ENCODE data around the gene INPP5A. TPM values are rescaled to one million over a fixed set of nuclear protein-coding genes. Genes with fewer than 3 reads are reported as not detected.

The INPP5A gene
- total and polyA plus RNA-seq, 9 of the 15 experiments (the other 6 are each of a cell fraction or from before 2014, with no cell fraction given): 0.66 to 11.6 (median 7.7) TPM

DNA sequence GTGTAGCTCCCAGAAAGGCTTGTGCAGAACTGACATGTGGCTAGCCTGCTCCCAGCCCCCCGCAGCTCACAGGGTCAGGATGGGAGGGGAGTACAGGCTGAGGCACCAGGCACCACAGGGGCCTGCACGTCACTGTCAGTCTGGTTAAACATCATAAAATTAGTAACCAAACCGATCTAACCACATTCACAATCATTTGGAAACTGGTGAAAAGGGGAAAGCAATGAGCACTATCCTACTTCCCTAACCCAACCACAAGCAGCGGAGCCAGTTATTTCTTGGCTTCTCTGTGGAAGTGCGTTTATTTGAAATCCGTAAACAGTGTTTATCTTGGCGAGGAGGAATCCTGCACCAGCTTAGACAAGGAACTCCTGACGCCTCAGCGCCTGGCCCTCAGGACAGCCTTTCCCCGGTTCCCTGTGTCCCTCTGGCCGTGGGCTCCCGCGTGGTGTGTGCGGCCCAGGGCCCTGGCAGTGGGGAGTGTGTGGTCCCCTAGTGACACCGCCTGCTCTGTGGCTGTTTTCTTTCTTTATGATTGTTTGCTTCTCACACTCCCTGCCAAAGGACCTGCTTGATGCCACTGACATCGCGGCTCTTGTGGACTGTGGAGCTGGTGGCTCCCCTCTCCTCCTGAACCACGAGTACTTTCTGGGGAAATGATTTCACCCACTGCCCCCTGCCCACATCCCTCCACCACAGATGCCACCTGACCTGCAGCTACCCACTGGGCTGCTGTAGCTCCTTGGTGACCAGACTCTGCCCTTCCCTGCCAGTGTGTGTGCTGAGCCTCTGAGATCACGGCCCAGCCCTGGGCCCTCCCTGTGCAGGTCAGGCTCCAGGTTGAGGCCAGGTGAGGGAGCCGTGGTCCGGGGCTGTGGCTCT, 38.0 kb downstream of the INPP5A start:
- DNase-seq (ENCODE audit: extremely low read depth in 1 of 4, low spot score in 3 of 4) (no peak), ATAC-seq (no peak), FAIRE-seq (no peak)
- Histone ChIP-seq H3K4me2 (ENCODE audit: insufficient read depth, low read length) (no peak overlapping the region), H3K27me3 (ENCODE audit: control insufficient read depth in 2 of 2, insufficient read depth in 2 of 2, low read length in 2 of 2) (no peaks in the 10 kb centered on the region), H3K9me3 (replicated peaks; ENCODE audit: control insufficient read depth, insufficient read depth, low read depth, low read length) (no peaks in the 10 kb centered on the region), H3K27ac (ENCODE audit: extremely low read depth, low read depth, low read length) (no peak overlapping the region), H3K4me3 (no peak overlapping the region), H3K4me1 (replicated peaks in 1 of 2; ENCODE audit: control insufficient read depth in 2 of 2, insufficient read depth in 2 of 2, low read length in 2 of 2) (peaks cover 21 to 55% of the 10 kb centered on the region in 2 experiments), H3K79me2 (ENCODE audit: control insufficient read depth, insufficient read depth, low read length) (no peaks in the 10 kb centered on the region; the same call in 2 of the 3 replicates), H4K20me1 (replicated peaks; ENCODE audit: control insufficient read depth, insufficient read depth, low read length) (peaks cover 9% of the 10 kb centered on the region; the same call in 1 of the 2 replicates), H3K36me3 (ENCODE audit: control insufficient read depth, insufficient read depth, low read length) (no peaks in the 10 kb centered on the region), H3K9ac (ENCODE audit: insufficient read depth in 1 of 2, low read depth in 2 of 2, low read length in 2 of 2) (no peak overlapping the region; a peak in 1 of 4 replicates), H3K9me1 (ENCODE audit: control insufficient read depth, insufficient read depth, low read length) (peaks cover 3% of the 10 kb centered on the region), H2AFZ (ENCODE audit: low read depth, low read length) (no peak overlapping the region)
- in situ Hi-C loops (cut with MboI) (loop anchor here (5.0 kb wide), 1 partner anchor 103 kb away; no protein-coding TSS in a partner anchor), intact Hi-C loops (cut with micrococcal nuclease) (loop anchor here (2.0 to 5.0 kb wide), 2 partner anchors 62 to 115 kb away; no protein-coding TSS in a partner anchor)
- POLR2A ChIA-PET: interaction anchor here (0.9 kb wide), 1 partner anchor 112 kb away, joined by 3 read pairs; no protein-coding TSS in a partner anchor
- CTCF ChIA-PET (ENCODE audit: low intra/inter-chr PET ratio): no interaction called here
- TF ChIP-seq POLR2G (IDR thresholded peaks at IDR 0.05; ENCODE audit: low read depth, low read length) (no peak), EZH2 (IDR thresholded peaks at IDR 0.05; ENCODE audit: borderline replicate concordance, low read depth, low read length) (no peak), HOXB6 (CRISPR knock-in tag; IDR thresholded peaks at IDR 0.05; ENCODE audit: borderline replicate concordance) (no peak), RB1 (IDR thresholded peaks at IDR 0.05; ENCODE audit: low read depth) (no peak), STAT5B (CRISPR knock-in tag; IDR thresholded peaks at IDR 0.05) (no peak)
- 41% methylated on average over 9 of the region's 21 CpGs for WGBS (ENCODE audit: insufficient coverage, low coverage, missing lambda C conversion rate)
- BruUV-seq (replicated peaks): no TSS peak

All from K562 (cell line).